Neural crest cell (in vitro differentiated cells): ENCODE measurements around the gene MBOAT7. TPM values are rescaled to one million over a fixed set of nuclear protein-coding genes. Genes with fewer than 3 reads are reported as not detected.
A peak's percentile ranks its signal among the peaks of the same experiment; 100 is the strongest.

Experiments
- DNase-seq: peaks from one replicate; pipeline ENCODE4 v3.0.0; 2021; ENCODE audit warnings: low read depth, mixed read lengths, low spot score
- H3K27ac Mint-ChIP-seq: one replicate; pipeline ENCODE4 v1.8.0; 2021; ENCODE audit warnings: mild to moderate bottlenecking, mixed read lengths; ENCODE audit not compliant: unreplicated experiment
- H3K27me3 Mint-ChIP-seq: 2 replicates; pipeline ENCODE4 v1.8.0; 2021; ENCODE audit warnings: low read depth, mild to moderate bottlenecking, mixed read lengths
- H3K36me3 Mint-ChIP-seq: 2 replicates; pipeline ENCODE4 v1.8.0; 2021; ENCODE audit warnings: low read depth, mild to moderate bottlenecking, mixed read lengths
- H3K4me1 Mint-ChIP-seq: 2 replicates; pipeline ENCODE4 v1.8.0; 2021; ENCODE audit warnings: mixed read lengths
- H3K4me3 Mint-ChIP-seq: one replicate; pipeline ENCODE4 v1.8.0; 2021; ENCODE audit warnings: mild to moderate bottlenecking, mixed read lengths
- H3K9me3 Mint-ChIP-seq: 2 replicates; pipeline ENCODE4 v1.8.0; 2021; ENCODE audit warnings: mixed read lengths
- CTCF ChIP-seq: fragments of 200-600 bp; sonication (generic); conservative IDR thresholded peaks from 2 replicates; pipeline ENCODE4 v1.5.0; 2021; ENCODE audit warnings: antibody characterized with exemption, mild to moderate bottlenecking
- total RNA-seq: library from RNA; stranded (reverse); gene quantifications from 2 replicates; pipeline ENCODE4 v1.2.1, GENCODE V29; 2021

MBOAT7 gene
- total RNA-seq, 1 donor from 2014 or later: 76.5 TPM

DNA sequence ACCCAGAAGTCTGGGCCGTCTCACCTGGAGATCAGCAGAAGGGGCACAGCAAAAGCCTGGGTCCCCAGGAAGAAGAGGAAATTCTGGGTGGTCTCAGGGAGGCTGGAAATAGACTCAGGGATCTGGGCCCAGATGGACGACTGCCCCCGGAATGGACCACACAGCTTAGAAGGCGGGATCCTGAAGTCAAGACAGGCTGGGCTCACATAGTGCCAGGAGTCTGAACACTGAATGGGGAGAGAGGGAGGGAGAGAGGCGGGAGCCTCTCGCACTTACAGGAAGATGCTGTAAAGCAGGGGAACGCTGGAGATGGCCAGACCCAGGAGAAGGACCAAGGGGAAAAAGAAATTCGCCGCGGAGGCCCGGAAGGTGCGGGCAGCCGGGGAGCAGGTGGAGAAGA, 28.5 kb downstream of the MBOAT7 start:
- Mint-ChIP-seq H3K36me3 (peaks cover 20% of the 10 kb centered on the region), H3K27me3 (peaks cover 27% of the 10 kb centered on the region), H3K27ac (peak overlapping the region; percentile 99), H3K4me1 (peaks cover 43% of the 10 kb centered on the region), H3K4me3 (peak overlapping the region; percentile 99), H3K9me3 (peaks cover 7% of the 10 kb centered on the region)
- no peak for TF ChIP-seq CTCF
- DNase-seq: no peak

- Mint-ChIP-seq H3K4me3 (peak overlapping the region; percentile 99), H3K4me1 (peaks cover 43% of the 10 kb centered on the region), H3K27me3 (peaks cover 23% of the 10 kb centered on the region), H3K9me3 (peaks cover 7% of the 10 kb centered on the region), H3K27ac (peak overlapping the region; percentile 99), H3K36me3 (peaks cover 20% of the 10 kb centered on the region)
- no peak for TF ChIP-seq CTCF
- no peak for DNase-seq
These were observed 29.1 kb downstream of the MBOAT7 start for GRCh38 chr19:54160182-54160811.

DNA sequence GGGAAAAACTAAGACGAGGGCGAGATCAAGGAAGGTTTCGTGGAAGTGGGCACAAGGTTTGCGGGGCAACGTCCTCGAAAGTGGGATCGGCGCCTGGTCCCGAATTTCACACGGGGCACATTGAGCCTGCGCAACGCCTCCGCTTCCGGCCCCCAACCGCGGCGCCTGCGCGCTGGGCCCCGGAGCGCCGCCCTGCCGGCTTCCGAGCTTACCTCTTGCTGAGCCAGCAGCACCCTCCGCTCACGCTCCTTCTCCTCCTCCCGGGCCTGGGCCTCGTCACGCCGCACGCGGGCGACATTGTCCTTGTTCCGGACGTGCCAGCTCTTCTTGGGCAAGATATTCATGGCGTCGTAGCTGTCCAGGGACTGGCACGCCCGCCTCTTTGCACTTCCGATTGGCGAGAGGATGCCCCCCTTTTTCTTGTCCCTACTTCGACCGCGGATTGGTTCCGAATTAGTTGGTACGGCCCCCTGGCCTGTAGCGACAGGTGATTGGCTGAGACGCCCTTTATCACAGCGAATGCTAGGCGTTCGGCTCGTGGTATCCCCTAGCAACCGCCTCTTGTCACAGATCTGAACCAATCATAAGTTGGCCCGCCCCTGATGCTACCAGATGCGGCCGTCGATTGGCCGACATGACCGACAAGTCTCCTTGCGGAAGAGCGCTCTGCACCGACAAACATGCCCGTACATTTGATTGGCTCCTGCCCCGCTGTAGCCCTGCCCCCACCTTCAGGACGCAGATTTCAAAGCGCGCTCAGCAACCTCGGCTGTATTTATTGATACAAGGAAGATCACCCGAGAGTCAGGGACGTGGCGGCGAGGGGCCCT, 29.8 kb downstream of the MBOAT7 start, which contains the start of gene LENG1:
Gene LENG1 (minus strand): TSS at position 370 of the 830 bp plus-strand sequence. CDS start 26 bp downstream, at position 344.
- Mint-ChIP-seq H3K9me3 (peaks cover 7% of the 10 kb centered on the region), H3K27me3 (peaks cover 20% of the 10 kb centered on the region), H3K4me1 (peaks cover 43% of the 10 kb centered on the region), H3K36me3 (peaks cover 20% of the 10 kb centered on the region), H3K27ac (peak within 1 kb of the TSS; percentile 99), H3K4me3 (peak within 1 kb of the TSS; percentile 99)
- peak; percentile 91 for DNase-seq
- peak; percentile 50 for TF ChIP-seq CTCF

GRCh38 chr19:54158812-54159351, 30.5 kb downstream of the MBOAT7 start:
- DNase-seq: no peak
- peaks cover 18% of the 10 kb centered on the region for H3K36me3 Mint-ChIP-seq
- H3K27me3 Mint-ChIP-seq: peaks cover 15% of the 10 kb centered on the region
- peak overlapping the region; percentile 99 for H3K4me3 Mint-ChIP-seq
- H3K27ac Mint-ChIP-seq: peak overlapping the region; percentile 61
- no peak for TF ChIP-seq CTCF
- H3K9me3 Mint-ChIP-seq: peaks cover 7% of the 10 kb centered on the region
- peaks cover 43% of the 10 kb centered on the region for H3K4me1 Mint-ChIP-seq

DNA sequence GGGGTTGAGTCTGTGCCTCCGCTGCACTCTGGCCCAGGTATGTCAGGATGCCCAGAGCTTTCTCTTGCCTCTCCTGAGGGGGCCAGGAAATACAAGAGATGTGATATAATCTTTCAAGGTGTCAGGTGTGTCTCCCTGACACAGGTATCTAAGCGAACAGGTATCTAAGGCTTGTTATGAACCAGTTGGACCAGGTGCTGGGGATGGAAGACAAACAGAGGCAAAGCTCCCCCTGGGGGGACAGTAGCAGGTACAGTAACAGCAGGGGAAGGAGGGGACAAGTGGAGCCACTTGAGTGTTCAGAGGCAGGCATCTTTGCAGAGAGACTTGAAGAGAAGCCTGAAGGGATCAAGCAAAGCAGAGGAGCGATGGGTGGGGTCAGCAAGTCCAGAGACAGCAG, 32.4 kb downstream of the MBOAT7 start:
- peak overlapping the region; percentile 78 for H3K4me3 Mint-ChIP-seq
- peaks cover 34% of the 10 kb centered on the region for H3K4me1 Mint-ChIP-seq
- DNase-seq: no peak
- H3K9me3 Mint-ChIP-seq: no peaks in the 10 kb centered on the region
- H3K27me3 Mint-ChIP-seq: peaks cover 7% of the 10 kb centered on the region
- TF ChIP-seq CTCF: no peak
- H3K27ac Mint-ChIP-seq: peak overlapping the region; percentile 16
- H3K36me3 Mint-ChIP-seq: peaks cover 12% of the 10 kb centered on the region
